ENCODE data around the gene HCRTR1. TPM values are rescaled to one million over a fixed set of nuclear protein-coding genes. Genes with fewer than 3 reads are reported as not detected.

HCRTR1 gene
- total RNA-seq, 4 donors from 2014 or later = 0.40 to 5.6 (median 1.3) TPM

GRCh38 chr1:31587720-31588423, 29.6 kb upstream of the HCRTR1 start:
- Histone ChIP-seq H3K9me3 (no peaks in the 10 kb centered on the region), H3K36me3 (peaks cover 30 to 32% of the 10 kb centered on the region in 2 donors), H3K4me3 (replicated peaks in 1 of 3) (no peak overlapping the region), H3K27ac (peak overlapping the region; percentile 72 to 86 (median 82)), H3K27me3 (no peaks in the 10 kb centered on the region), H3K4me1 (peaks cover 46 to 66% of the 10 kb centered on the region in 2 donors)
- WGBS, 2 donors = 47 to 51% methylated on average over 9 to 10 of the region's 14 CpGs
- intact Hi-C loops (cut with DNase I) = no loop called here
- peak; percentile 85 to 90 for DNase-seq
- TF ChIP-seq, protein P1, sequence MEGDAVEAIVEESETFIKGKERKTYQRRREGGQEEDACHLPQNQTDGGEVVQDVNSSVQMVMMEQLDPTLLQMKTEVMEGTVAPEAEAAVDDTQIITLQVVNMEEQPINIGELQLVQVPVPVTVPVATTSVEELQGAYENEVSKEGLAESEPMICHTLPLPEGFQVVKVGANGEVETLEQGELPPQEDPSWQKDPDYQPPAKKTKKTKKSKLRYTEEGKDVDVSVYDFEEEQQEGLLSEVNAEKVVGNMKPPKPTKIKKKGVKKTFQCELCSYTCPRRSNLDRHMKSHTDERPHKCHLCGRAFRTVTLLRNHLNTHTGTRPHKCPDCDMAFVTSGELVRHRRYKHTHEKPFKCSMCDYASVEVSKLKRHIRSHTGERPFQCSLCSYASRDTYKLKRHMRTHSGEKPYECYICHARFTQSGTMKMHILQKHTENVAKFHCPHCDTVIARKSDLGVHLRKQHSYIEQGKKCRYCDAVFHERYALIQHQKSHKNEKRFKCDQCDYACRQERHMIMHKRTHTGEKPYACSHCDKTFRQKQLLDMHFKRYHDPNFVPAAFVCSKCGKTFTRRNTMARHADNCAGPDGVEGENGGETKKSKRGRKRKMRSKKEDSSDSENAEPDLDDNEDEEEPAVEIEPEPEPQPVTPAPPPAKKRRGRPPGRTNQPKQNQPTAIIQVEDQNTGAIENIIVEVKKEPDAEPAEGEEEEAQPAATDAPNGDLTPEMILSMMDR (IDR thresholded peaks at IDR 0.05) = peak; percentile 52 to 72 (median 62)
- TF ChIP-seq POLR2A (IDR thresholded peaks at IDR 0.05) = peak in 1 of 2 donors; percentile 48

DNA sequence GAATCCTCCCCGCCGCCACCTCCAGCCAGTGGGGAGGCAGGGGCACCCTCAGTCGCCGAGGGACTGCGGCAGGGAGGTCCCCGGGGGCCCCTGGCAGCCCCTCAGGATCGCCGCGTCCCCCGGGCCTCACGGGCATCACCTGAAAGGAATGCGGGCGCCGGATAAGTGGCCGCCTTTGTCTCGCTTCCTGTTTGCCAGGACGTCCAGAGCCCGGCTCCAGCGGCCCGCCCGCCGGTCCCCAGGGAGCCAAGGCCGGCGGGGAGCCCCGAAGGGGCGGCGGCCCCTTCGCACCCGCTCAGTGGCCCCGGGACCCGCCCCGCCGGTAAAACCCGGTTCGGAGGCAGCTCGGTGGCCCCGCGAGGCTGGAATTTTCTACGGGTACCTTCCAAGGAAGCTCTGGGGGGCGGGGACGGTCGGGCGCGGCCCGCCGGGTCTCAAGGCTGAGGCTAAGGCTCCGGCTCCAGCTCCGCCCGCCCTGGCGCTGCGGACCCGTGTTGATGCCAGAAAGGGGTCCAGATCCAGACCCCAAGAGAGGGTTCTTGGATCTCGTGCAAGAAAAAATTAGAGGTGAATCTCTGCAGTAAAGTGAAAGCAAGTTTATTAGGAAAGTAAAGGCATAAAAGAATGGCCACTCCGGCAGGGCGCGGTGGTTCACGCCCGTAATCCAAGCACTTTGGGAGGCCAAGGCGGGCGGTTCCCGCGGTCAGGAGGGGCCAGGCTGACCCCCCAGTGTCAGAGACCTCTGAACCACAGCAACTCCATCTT, 28.6 kb upstream of the HCRTR1 start:
- Histone ChIP-seq H3K36me3 (peaks cover 24 to 25% of the 10 kb centered on the region in 2 donors), H3K9me3 (no peaks in the 10 kb centered on the region), H3K27ac (peak overlapping the region; percentile 72 to 86 (median 82)), H3K4me1 (peaks cover 37 to 56% of the 10 kb centered on the region in 2 donors), H3K27me3 (no peaks in the 10 kb centered on the region), H3K4me3 (replicated peaks in 1 of 3) (peak overlapping the region in 2 of 3 donors; percentile 3 to 21)
- intact Hi-C loops (cut with DNase I) = no loop called here
- TF ChIP-seq, protein P1 (IDR thresholded peaks at IDR 0.05) = no peak
- peak in 1 of 2 donors; percentile 21 for TF ChIP-seq POLR2A (IDR thresholded peaks at IDR 0.05)
- peak; percentile 71 to 74 for DNase-seq
- WGBS, 2 donors = 22 to 38% methylated on average over 19 to 47 of the region's 62 CpGs

DNA sequence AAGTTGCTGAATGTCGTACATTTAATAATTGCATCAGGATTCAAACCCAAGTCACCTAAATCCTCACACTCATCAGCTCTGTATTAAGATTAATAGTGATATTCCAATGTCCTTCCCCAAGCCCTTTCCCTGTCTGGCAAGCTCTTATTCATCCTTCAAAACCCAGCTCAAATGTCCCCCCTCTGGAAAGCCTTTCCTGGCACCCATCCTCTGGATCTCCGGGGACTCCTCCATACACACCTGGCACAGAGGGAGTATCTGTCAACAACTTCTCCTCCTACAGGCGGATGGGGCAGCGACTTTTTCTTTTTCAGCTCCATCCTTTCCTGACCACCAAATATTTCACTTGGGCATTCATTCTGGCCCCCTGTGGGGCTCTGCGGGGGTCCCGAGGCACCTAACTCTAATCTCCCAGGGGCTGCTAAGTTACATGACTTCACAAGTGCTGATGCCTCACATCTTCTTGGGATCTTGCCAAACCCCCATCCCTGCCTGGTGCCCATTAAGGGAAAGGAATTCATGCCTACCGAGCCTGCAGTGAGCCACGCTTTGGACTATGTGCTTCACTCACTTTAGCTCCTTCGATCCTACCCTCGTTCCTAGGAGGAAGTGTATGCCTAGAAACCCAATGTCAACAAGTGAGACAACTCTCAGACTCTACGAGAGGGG, 25.9 kb upstream of the HCRTR1 start:
- Histone ChIP-seq H3K27ac (peak overlapping the region in 2 of 3 donors; percentile 1 to 11), H3K4me1 (peaks cover 28 to 37% of the 10 kb centered on the region in 2 donors), H3K27me3 (no peaks in the 10 kb centered on the region), H3K9me3 (no peaks in the 10 kb centered on the region), H3K4me3 (replicated peaks in 1 of 3) (no peak overlapping the region), H3K36me3 (peaks cover 6 to 8% of the 10 kb centered on the region in 2 donors)
- WGBS, 2 donors = 60 to 70% methylated on average over 11 of the region's 11 CpGs
- peak in 1 of 2 donors; percentile 60 for DNase-seq
- intact Hi-C loops (cut with DNase I) = no loop called here
- TF ChIP-seq, protein P1 (IDR thresholded peaks at IDR 0.05) = no peak
- TF ChIP-seq POLR2A (IDR thresholded peaks at IDR 0.05) = no peak

DNA sequence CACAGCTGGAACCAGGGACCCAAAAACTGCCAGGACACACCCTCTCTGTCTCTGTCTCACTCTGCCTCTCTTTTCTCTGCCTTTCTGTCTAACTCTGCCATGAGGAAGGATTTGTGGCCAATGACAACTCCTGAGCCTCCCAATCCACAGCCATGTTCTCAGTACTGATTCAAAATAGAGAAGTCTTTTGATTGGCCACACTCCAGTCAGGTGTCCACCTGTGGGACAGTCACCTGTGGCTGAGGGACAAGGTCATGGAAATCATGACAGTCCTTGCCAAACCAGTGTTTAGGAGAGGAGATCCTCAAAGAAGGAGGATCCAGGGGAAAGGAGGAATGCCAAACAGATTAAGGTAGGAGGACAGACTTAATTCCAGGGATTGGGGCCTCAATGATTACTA, 25.4 kb upstream of the HCRTR1 start:
- Histone ChIP-seq H3K27ac (peak overlapping the region in 2 of 3 donors; percentile 1 to 11), H3K9me3 (no peaks in the 10 kb centered on the region), H3K27me3 (no peaks in the 10 kb centered on the region), H3K36me3 (peaks cover 0 to 2% of the 10 kb centered on the region in 2 donors), H3K4me3 (replicated peaks in 1 of 3) (no peak overlapping the region), H3K4me1 (peaks cover 27 to 34% of the 10 kb centered on the region in 2 donors)
- intact Hi-C loops (cut with DNase I) = no loop called here
- TF ChIP-seq, protein P1 (IDR thresholded peaks at IDR 0.05) = no peak
- no peak for TF ChIP-seq POLR2A (IDR thresholded peaks at IDR 0.05)
- DNase-seq = no peak

Measured in thyroid gland (tissue), 4 donors.